ENCODE results near the gene FARP1.

The FARP1 gene

GRCh38 chr13:98141091-98141490 is 1.8 kb upstream of the FARP1 start:
- DNase-seq (ENCODE audit: extremely low read depth in 1 of 2, low read depth in 1 of 2), result no peak

- DNase-seq (ENCODE audit: extremely low read depth in 1 of 2, low read depth in 1 of 2), result no peak
Observed at GRCh38 chr13:98141509-98142379, 1.1 kb upstream of the FARP1 start.

- DNase-seq (ENCODE audit: extremely low read depth in 1 of 2, low read depth in 1 of 2), result no peak
Observed at GRCh38 chr13:98143157-98143553, 261 bp downstream of the FARP1 start.

- DNase-seq (ENCODE audit: extremely low read depth in 1 of 2, low read depth in 1 of 2), result no peak
Observed at GRCh38 chr13:98143601-98144026, 720 bp downstream of the FARP1 start.

- DNase-seq (ENCODE audit: extremely low read depth in 1 of 2, low read depth in 1 of 2), result no peak
Observed at GRCh38 chr13:98144027-98144741, 1.3 kb downstream of the FARP1 start.

- no peak for DNase-seq (ENCODE audit: extremely low read depth in 1 of 2, low read depth in 1 of 2)
Observed at GRCh38 chr13:98144801-98145350, 2.0 kb downstream of the FARP1 start.

- no peak for DNase-seq (ENCODE audit: extremely low read depth in 1 of 2, low read depth in 1 of 2)
Observed at GRCh38 chr13:98147521-98147920, 4.6 kb downstream of the FARP1 start.

GRCh38 chr13:98150832-98151479 is 8.1 kb downstream of the FARP1 start:
- no peak for DNase-seq (ENCODE audit: extremely low read depth in 1 of 2, low read depth in 1 of 2)

GRCh38 chr13:98155475-98156109 is 12.7 kb downstream of the FARP1 start:
- no peak for DNase-seq (ENCODE audit: extremely low read depth in 1 of 2, low read depth in 1 of 2)

GRCh38 chr13:98156259-98156658 is 13.4 kb downstream of the FARP1 start:
- DNase-seq (ENCODE audit: extremely low read depth in 1 of 2, low read depth in 1 of 2), result no peak

GRCh38 chr13:98157188-98157587 is 14.3 kb downstream of the FARP1 start:
- DNase-seq (ENCODE audit: extremely low read depth in 1 of 2, low read depth in 1 of 2), result no peak

- DNase-seq (ENCODE audit: extremely low read depth in 1 of 2, low read depth in 1 of 2), result no peak
Observed at GRCh38 chr13:98157609-98158008, 14.7 kb downstream of the FARP1 start.

- DNase-seq (ENCODE audit: extremely low read depth in 1 of 2, low read depth in 1 of 2), result no peak
Observed at GRCh38 chr13:98158172-98158899, 15.4 kb downstream of the FARP1 start.

GRCh38 chr13:98162935-98163334 is 20.0 kb downstream of the FARP1 start:
- no peak for DNase-seq (ENCODE audit: extremely low read depth in 1 of 2, low read depth in 1 of 2)

- no peak for DNase-seq (ENCODE audit: extremely low read depth in 1 of 2, low read depth in 1 of 2)
Observed at GRCh38 chr13:98169331-98169730, 26.4 kb downstream of the FARP1 start.

GRCh38 chr13:98171900-98172589 is 29.2 kb downstream of the FARP1 start:
- no peak for DNase-seq (ENCODE audit: extremely low read depth in 1 of 2, low read depth in 1 of 2)

- DNase-seq (ENCODE audit: extremely low read depth in 1 of 2, low read depth in 1 of 2), result no peak
Observed at GRCh38 chr13:98172590-98173422, 29.9 kb downstream of the FARP1 start.

GRCh38 chr13:98173431-98174152 is 30.7 kb downstream of the FARP1 start:
- no peak for DNase-seq (ENCODE audit: extremely low read depth in 1 of 2, low read depth in 1 of 2)

Measured in activated CD8-positive, alpha-beta memory T cell treated with anti-CD3 and anti-CD28 coated beads for 1 hour (primary cell).